OCI-M2 (cell line): ENCODE data around the gene TPPP.

Experiments used
- DNase-seq: peaks from one replicate; lab custom pipeline; 2025; ENCODE audit not compliant: unreplicated experiment; lab: John Stamatoyannopoulos, UW

Gene TPPP

DNA sequence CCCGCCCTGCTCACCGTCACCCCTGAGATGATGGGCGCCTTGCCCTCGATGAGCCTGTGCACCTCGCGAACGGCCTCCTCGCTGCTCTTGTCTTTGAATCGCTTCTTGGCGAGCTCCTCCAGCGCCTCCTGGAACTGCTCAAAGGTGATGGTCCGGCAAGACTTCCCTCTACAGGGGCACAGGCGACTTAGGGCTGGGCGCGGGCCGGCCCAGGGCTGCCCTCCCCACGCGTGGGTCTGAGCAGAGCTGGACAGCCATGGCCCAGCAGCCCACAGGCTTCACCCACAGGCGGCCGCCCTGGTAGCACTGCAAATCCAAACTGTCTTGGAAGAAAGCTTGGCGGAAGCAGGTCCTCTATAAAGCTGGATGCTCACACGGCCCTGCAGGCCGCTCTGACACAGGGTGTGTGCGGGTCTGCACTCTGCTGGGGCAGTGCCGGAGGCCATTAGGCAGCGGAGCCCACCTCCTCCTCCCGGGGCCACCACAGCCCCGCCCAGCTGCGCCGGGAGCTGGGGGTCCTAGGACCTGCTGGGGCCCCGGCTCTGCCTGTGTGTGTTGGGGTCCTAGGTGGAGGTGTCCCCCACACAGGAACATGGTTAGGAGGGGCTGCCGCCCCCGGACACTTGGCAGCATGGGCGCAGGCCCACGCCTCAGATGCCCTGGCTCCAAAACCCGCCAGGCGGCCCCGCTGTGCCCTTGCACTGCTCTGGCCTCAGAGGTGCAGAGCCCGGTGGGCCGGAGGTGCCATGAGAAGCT is 27.0 kb downstream of the TPPP start:
- no peak for DNase-seq

DNA sequence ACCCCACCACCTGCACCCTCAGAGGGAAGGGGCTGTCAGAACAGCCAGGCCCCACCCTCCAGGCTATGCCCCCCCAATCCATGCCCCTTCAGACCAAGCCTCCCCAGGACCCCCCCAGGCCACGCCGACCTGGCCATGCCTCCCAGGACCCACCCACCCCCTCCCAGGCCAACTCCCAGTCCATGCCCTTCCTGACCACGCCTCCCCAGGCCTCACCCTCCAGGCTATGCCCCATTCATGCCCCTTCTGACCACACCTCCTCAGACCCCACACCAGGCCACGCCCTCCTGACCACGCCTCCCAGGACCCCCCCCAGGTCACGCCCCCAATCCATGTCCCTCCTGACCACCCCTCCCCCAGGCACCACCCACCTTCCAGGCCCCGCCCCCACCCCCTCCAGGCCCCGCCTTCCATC is 27.6 kb downstream of the TPPP start:
- DNase-seq, result no peak

DNA sequence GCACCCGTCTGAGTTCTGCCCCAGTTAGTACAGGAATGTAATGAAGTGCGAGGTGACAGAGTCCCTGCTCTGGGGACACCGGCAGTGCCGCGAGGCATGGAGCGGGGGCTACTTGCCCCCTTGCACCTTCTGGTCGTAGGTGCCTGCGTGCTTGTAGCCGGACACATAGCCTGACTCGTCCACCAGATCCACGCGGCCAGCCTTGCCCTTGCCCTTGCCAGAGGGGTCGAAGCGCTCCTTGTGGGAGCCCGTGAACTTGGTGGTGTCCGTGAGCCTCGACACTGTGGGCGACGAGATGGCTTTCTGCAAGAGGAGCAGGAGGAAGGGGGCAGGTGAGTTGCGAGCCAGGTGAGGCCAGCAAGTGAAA is 28.2 kb downstream of the TPPP start:
- no peak for DNase-seq

DNA sequence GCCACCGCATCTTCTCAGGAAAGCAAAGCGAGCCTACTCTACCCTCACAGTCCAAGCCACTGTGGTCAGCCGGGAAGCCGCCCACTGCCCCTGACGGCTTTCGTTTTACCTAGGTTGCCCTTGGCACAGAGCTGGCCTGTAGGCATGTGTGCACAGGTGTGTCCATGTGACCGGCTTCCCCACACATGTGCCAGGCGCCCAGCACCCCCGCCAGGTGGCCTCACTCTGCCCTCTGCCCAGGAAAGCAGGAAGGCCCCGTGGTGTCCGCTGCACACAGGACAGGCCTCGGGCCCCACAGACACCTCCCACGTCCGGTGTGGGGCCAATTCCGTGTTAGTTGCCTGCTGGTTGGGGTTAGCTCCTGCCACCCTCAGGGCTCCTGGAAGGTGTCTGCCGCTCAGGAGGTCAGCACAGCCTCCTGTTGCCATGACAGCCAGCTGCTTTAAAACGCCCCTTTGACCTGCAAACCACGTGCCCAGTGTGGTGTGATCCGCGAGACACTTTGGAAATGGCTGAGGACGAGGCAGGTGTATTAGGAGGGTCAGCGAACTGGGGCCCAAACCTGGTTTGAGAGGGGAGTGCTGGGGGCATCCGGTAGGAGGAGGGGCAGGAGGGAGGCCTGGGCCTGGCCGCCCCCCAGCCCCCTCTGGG is 28.7 kb downstream of the TPPP start:
- no peak for DNase-seq

DNA sequence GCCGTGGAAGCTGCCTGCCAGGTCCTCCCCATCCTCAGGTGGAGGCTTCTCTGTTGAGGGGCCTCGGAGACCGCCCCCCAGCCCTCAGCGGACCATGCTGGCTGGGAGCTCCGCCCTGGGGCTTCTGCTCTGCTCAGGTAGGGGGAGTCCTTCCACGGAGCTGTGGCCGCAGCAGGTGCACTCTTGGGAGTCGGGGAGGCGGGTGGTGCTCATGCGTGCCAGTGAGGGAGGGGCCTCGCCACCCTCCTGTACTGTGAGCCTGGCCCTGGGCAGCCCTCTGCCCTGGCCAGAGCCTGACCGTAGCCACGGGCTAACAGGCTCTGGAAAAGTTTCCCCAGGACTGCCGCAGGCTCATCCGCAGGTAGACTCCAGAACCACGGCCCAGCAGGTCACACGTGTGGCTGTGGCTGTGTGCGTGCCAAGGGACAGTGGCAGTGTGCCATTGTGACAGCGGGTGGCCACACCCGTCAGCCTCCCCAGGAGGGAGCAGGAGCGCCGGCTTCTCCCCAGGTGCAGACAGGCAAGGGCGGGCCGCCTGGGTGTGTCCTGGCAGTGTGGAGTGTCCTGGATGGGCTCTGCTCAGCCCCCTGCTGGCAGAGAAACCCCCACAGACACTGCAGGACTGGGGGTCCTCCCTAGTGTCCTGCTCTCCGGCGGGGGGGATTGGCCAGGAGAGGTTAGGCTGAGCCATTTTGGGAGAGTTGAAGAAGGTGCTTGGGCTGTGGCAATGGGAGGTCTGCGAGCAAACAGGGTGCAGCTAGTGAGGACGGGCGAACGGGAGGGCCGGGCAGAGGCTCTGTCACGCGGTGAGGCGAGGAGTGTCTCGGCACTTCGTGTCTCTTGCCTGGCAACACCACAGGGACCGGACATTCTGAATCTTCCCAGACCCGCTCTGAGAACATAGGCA is 29.5 kb downstream of the TPPP start:
- no peak for DNase-seq

DNA sequence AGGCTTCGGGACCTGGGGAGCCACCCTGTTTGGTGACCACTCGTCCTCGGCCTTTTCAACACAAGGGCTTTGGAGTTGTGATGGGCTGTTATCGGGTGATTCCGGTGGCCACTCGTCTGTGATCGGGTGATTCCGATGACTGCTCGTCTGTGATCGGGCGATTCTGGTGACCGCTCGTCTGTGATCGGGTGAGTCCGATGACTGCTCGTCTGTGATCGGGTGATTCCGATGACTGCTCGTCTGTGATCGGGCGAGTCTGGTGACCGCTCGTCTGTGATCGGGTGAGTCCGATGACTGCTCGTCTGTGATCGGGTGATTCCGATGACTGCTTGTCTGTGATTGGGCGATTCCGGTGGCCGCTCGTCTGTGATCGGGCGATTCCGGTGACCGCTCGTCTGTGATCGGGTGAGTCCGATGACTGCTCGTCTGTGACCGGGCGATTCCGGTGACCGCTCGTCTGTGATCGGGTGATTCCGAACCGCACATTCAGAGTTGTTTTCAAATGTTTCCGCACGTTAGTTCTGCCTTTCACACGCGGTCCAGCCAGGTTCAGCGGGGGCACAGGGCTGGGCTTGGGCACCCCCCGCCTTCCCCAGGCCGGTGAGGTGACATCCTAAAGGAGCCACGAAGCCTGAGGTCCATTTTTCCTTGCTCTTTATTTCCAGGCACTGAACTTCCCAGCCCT is 30.3 kb downstream of the TPPP start:
- DNase-seq, result no peak

DNA sequence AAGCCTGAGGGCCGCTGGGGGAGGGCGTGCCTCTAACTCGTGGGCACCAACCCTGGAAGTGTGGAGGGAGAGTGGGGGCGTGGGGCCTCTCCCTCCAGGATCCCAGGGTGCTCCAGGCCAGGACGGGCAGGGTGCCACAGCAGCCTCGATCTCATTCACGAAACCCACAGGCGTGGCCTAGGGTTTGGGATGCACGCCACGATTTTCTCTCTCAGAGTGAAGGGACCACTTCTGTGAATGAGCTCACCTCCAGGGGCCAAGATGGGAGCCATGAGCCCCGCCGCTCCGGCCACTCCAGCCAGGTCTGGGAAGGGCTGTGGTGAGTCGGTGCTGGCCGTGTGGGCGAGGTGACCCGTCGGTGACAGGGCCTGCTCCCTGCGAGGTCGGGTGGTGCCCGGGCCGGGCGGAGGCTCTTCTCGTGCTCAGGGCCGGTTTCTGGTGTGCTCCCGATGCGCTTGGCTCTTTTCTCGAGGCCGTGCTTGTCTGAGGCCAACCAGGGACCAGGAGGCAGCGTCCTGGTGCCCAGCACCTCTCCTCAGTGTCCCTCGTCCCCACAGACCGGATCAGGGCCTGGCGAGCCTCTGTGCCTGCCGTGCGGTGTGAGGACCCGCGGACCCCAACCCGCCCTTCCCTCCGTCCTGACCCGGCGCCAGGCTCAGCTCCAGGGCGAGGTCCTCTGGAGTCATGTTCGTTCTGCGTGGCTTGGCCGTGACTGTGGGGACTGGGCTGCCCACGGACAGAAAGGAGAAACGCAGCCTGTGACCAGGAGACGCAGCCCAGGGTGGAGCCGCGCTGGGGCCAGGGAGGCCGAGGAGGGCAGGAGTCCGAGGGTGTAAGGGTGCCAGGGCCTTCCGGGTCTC is 31.0 kb downstream of the TPPP start:
- DNase-seq, result no peak

DNA sequence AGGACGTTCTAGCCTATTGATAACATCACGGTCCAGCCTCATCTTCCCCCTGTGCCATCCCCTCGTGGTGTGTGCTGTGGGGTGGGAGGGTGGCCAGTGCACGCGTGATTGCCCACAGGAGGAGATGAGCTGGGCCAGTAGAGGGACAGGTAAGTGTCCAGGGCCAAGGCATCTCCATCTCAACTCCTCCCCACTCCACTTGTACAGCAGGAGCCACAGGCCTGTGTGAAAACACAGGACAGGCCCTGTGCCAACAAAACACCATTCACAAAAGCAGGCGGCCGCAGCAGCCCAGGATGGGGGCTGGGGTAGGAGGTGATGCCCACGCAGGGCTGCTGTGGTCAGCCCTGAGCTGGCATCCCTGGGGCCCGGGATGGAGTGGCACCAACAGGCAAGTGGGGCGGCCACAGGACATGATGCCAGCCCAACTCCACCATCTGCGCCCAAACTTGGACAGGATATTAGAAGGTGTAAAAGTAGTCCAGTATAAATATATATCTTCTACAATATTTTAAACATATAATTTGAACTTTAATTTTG is 32.6 kb downstream of the TPPP start:
- no peak for DNase-seq

DNA sequence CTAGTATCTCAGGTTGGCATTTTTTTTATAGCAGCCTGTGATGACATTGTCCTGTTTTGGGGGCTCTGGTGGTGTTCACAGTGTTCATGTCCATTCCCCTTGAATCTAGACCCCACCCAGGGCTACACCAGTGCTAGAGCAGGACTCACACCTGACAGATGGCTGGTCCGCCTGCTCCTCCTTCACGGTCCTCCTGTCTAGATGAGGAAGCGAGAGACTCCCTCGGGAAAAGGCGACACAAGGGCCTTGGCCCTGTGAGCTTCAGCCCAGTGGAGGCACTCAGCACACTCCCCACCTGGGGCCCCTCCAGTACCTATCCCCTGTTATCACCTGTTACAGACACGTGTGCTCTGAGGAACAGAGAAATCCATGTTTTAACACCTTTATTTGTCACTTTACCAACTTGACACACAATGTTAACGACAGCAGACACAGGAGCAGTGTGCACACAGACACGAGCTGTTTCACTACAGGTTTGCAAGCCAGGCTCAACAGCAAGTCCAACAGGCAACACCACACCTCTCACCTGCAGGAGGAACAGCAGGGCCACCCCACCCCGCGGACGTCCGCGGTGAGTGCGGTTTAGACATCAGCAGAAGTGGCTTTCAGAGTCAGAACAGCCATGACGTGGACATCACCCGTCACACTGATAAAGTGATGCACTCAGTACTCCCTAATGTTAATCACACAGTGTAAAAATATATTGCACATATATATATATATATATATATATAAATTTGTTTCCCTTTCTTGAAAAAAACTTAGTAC is 33.5 kb downstream of the TPPP start:
- no peak for DNase-seq

DNA sequence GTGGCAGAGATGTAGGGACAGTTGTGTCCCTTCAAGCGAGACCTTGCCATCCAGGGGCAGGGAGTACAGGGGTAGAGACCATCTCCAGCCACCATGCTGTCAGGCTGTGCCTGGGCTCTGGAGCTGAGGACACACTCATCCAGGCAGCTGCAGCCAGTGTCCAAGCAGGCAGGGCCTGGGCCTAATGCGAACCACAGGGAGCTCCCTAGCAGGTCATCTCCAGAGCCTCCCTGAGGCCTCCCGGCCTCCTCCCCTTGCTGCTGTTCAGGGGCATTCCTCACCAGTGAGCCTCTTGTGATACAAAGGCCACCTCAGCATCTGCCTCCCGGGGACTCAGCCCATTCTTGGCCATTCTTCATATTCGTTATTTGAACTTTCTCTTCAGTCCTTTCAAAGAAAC is 35.0 kb downstream of the TPPP start:
- no peak for DNase-seq

DNA sequence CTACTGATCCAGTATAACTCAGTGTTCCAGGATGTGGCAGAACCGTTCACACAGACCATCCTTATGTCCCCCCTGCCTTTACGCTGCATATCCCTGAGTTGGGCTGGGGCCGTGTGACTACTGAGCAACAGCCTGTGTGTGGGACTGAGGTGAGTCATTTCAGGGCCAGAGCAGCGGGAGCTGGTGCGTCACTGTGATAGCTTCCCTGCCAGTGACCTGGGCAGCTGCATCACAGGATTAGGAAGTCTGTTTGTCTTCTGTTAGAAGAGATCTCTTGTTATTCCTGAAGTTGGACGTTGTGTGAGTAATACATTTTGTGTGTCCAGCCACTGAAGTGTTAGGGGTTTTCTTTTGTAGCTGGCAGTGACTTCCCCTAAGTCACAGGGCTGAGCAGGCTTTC is 35.6 kb downstream of the TPPP start:
- no peak for DNase-seq

DNA sequence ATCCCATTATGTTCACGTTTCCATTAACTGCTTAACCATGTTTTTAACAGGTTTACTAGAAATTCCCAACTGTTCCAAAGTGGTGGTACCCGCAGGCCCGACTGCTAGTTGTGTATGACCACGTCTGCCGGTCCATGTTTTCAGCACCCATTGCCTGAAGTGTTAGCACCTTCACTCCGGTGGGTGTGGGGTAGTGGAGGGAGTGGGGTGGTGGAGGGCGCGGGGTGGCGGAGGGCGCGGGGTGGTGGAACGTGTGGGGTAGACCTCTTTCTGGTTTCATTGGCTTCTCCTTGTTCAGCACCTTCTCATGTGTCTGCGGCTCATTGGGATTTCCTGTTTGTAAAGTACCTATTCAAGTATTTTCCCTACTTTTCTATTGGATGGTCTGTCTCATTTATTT is 37.7 kb downstream of the TPPP start:
- DNase-seq, result no peak

DNA sequence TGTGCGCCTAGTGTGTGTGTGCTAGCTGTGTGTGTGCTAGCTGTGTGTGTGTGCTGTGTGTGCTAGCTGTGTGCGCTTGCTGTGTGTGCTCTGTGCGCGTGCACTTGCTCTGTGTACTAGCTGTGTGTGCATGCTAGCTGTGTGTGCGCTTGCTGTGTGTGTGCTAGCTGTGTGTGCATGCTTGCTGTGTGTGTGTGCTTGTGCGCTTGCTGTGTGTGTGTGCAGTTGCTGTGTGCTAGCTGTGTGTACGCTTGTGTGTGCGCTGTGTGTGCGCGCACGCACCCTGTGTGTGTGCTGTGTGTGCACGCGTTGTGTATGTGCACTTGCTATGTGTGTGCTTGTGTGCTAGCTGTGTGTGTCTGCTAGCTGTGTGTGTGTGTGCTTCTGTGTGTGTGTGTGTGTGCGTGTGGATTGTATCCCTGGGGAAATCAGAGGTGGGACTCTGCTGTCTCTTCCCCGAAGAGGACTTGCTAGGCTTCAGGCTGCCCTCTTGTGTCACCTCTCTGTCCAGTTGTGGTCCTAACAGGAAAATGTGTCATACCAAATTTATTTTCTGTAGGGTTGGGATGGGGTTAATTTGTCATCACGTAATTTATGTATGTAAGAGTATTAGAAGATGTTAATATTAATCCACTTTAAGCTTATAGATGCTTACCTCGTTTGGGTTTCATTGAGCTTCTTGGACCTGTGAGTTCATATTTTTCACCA is 38.9 kb downstream of the TPPP start:
- DNase-seq, result no peak

DNA sequence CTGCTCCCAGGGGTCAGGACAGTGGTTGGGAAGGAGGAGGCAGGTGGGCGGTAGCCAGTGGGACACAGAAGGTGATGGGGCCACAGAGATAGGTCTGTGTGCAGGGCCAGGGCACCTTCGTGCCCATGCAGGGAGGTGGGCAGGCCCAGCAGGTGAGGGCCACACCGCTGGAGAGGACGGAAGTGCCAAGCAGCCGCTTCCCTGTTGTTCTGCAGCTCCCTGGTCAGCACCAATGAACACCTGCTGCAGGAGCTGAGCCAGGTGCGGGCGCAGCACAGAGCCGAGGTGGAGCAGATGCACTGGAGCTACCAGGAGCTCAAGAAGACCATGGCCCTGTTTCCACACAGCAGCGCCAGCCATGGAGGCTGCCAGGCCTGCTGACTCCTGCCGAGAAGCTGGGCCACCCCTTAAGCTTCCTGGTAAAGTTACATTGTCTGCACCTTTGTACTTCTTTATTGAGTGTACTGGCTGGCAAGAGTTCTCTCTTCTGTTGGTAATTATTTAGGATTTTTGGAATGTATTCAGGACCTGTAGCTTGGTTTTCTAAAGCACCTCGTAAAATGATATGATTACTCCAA is 40.3 kb downstream of the TPPP start:
- no peak for DNase-seq

DNA sequence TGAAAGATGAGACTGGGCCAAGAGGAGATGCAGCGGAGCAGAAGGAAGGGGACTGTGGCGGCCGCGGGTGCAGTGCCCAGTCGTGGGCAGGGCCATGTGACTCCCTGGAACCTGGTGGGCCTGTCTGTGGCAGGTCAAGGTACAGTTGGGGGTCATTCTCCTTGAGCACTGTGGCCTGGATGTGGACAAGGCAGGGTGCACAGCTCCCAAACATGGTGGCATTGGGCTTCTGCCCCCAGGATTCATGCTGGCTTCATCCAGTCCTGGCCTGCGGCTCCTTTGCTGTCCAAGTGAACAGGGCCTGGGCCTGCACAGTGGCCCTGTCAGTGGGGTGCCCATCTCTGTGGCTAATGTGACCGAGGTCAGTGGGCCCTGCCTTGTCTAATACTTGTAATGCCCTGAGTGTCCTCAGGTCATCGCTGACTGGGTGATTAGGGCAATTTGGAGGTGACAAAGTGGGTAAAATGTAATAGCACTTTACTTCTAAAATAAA is 41.1 kb downstream of the TPPP start:
- DNase-seq, result no peak

DNA sequence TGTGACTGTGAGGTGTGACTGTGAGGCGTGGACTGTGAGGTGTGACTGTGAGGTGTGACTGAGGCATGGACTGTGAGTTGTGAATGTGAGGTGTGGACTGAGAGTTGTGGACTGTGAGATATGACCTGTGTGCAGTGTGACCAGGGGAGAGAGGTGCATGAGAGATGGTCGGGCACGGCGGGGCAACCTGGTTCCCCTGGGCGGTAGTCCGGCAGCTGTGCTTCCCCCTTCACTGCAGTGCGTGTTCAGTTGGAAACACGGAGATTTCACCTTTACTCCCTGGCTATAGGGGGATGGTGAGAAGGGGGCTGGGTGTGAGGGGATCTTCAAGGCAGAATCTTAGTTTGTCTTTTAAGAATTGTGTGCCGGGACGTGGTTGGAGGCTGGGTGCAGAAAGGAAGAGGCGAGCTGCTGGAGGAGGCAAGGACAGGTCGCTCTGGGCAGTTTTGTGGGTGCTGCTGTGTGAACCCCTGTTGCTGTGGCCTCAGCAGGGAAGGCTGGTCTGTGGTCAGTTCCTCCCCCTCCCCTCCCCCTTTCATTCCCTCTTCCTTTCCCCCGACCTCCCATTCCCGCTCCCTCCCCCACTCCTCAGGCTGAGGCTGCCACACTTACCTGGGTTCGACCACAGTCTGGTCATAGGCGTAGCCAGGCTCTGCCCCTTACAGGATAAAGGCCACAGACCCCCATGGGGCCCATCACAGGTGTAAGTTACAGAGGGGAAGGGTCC is 41.7 kb downstream of the TPPP start:
- DNase-seq, result no peak

DNA sequence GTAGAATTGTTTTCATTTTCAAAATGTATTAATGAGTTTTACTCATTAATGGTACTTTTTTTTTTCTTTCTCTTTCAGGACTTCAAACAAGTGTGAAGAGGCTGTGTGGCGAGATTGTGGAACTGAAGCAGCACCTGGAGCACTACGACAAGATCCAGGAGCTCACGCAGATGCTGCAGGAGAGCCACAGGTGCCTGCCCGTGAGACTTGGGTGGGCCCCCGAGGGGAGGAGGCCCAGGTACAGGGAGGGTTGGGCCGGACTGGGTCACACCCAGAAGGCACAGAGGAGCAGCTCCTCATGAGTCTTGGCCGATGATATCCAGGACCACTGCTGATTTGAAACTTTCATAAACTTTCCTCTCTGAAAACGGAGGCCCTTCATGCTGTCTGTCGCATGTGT is 45.4 kb downstream of the TPPP start:
- no peak for DNase-seq

DNA sequence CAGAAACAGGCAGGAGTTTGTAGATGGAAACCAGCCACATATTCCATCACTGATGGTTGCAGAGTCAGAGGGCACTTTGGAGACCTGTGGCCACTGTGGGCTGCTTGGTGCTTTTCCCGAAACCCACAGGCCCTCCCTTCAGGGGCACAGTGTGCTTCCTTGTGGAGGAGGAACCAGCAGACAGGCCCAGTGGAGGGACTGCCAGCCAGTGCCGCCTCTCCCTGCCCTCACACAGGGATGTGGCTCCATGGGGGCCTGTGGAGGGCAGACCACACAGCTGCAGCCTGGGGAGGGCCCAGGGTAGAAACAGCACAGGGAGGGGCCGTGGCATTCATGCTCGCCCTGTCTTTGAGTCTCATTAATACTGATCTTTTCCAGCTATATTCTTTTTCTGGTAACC is 45.8 kb downstream of the TPPP start:
- no peak for DNase-seq
